HepG2 (cell line): ENCODE measurements around the gene DAPK3. TPM values are rescaled to one million over a fixed set of nuclear protein-coding genes. Genes with fewer than 3 reads are reported as not detected.

Source experiments
- CEBPG ChIP-seq: IDR thresholded peaks from 2 replicates; pipeline ENCODE4 v1.6.1; 2016
- CTCF ChIP-seq: sonication (generic); formaldehyde crosslinking; IDR thresholded peaks from 2 replicates; pipeline ENCODE4 v1.5.0; 2020; ENCODE audit warnings: mild to moderate bottlenecking, missing genetic modification reagents, moderate library complexity
- HNRNPK ChIP-seq: fragments of 200-400 bp; formaldehyde crosslinking; IDR thresholded peaks from 2 replicates; pipeline ENCODE4 v1.6.1; 2018; ENCODE audit warnings: low read length, low read depth, moderate library complexity, mild to moderate bottlenecking; ENCODE audit not compliant: poor library complexity, severe bottlenecking
- KLF15 ChIP-seq: sonication (generic); formaldehyde crosslinking; IDR thresholded peaks from 2 replicates; pipeline ENCODE4 v1.8.1; 2023; ENCODE audit warnings: borderline replicate concordance, mild to moderate bottlenecking, inconsistent platforms, missing genetic modification reagents, mixed read lengths
- MLXIP ChIP-seq: sonication (generic); formaldehyde crosslinking; IDR thresholded peaks from 2 replicates; pipeline ENCODE4 v1.9.0; 2021; ENCODE audit warnings: missing genetic modification reagents, borderline replicate concordance
- PAF1 ChIP-seq: IDR thresholded peaks from 2 replicates; pipeline ENCODE4 v1.6.1; 2016; ENCODE audit warnings: missing genetic modification reagents, missing compliant biosample characterization
- SAP130 ChIP-seq: IDR thresholded peaks from 2 replicates; pipeline ENCODE4 v1.6.1; 2016; ENCODE audit warnings: low read depth
- SNRNP70 ChIP-seq: fragments of 200-400 bp; formaldehyde crosslinking; IDR thresholded peaks from 2 replicates; pipeline ENCODE4 v1.6.1; 2017; ENCODE audit warnings: mild to moderate bottlenecking, low read depth, low read length, moderate library complexity
- SOX5 ChIP-seq: IDR thresholded peaks from 2 replicates; pipeline ENCODE4 v1.6.1; 2016; ENCODE audit warnings: borderline replicate concordance
- SRF ChIP-seq: IDR thresholded peaks from 2 replicates; pipeline ENCODE4 v1.6.1; 2011; ENCODE audit warnings: mild to moderate bottlenecking, low read depth, low read length, moderate library complexity
- ZNF275 ChIP-seq: sonication (generic); formaldehyde crosslinking; IDR thresholded peaks from 2 replicates; pipeline ENCODE4 v1.8.0; 2022; ENCODE audit warnings: missing genetic modification reagents, mild to moderate bottlenecking, inconsistent platforms, borderline replicate concordance
- ZNF460 ChIP-seq: sonication (generic); formaldehyde crosslinking; IDR thresholded peaks from 2 replicates; pipeline ENCODE4 v1.5.1; 2020; ENCODE audit warnings: missing genetic modification reagents, mild to moderate bottlenecking, borderline replicate concordance
- ZNF530 ChIP-seq: sonication (generic); formaldehyde crosslinking; IDR thresholded peaks from 2 replicates; pipeline ENCODE4 v1.5.0; 2020; ENCODE audit warnings: low read depth, mild to moderate bottlenecking, missing genetic modification reagents
- ZNF879 ChIP-seq: sonication (generic); formaldehyde crosslinking; IDR thresholded peaks from 2 replicates; pipeline ENCODE4 v1.8.1; 2023; ENCODE audit warnings: missing genetic modification reagents
- polyA plus RNA-seq, 8 experiments: library from polyadenylated mRNA; depleted of rRNA in 3 of 8; stranded (reverse) in 7 of 8; unstranded in 1 of 8; fragments of >200 nt; fragmentation: Illumina TruSeq in 4 of 8; extraction: Trizol in 4 of 8; gene quantifications; 2 replicates each; pipeline versions ENCODE4 v1.2.1 to v1.2.3, GENCODE V29; 2011 to 2016; ENCODE audit warnings: low read depth in 4 of 8, missing spikeins in 1 of 8, mixed read lengths in 1 of 8; ENCODE audit not compliant: insufficient read depth in 1 of 8
- total RNA-seq, 5 experiments: library from RNA; depleted of rRNA; stranded (reverse); fragments of >200 nt; fragmentation: Illumina TruSeq; extraction: Trizol; gene quantifications; 2 replicates each; pipeline ENCODE4 v1.2.3, GENCODE V29; 2016; ENCODE audit warnings: low read depth in 1 of 5
- TF ChIP-seq, protein P1 (sequence below): sonication (generic); formaldehyde crosslinking; IDR thresholded peaks from 2 replicates; pipeline ENCODE4 v1.5.0; 2020; ENCODE audit warnings: mild to moderate bottlenecking, missing genetic modification reagents
- TF ChIP-seq, protein P2 (sequence below): sonication (generic); formaldehyde crosslinking; IDR thresholded peaks from 2 replicates; pipeline ENCODE4 v1.5.0; 2020; ENCODE audit warnings: mild to moderate bottlenecking, missing genetic modification reagents, borderline replicate concordance

The DAPK3 gene
- total and polyA plus RNA-seq, 2 of the 13 experiments (the other 11 are each of a cell fraction or from before 2014, with no cell fraction given), result 30.5 to 37.3 TPM

- TF ChIP-seq MLXIP (CRISPR knock-in tag) (no peak), SAP130 (peak; percentile 87), SOX5 (CRISPR knock-in tag) (peak; percentile 29; the same call in 1 of the 2 replicates), ZNF879 (CRISPR knock-in tag) (no peak), PAF1 (CRISPR knock-in tag) (no peak), CEBPG (no peak), ZNF275 (CRISPR knock-in tag) (0 out of 2 replicates have a peak, but pooled peaks have one; percentile 10), KLF15 (CRISPR knock-in tag) (no peak), CTCF (CRISPR knock-in tag) (no peak), SNRNP70 (no peak), ZNF460 (CRISPR knock-in tag) (no peak), HNRNPK (no peak), SRF (peak; percentile 98), ZNF530 (no peak)
- TF ChIP-seq, protein P1, sequence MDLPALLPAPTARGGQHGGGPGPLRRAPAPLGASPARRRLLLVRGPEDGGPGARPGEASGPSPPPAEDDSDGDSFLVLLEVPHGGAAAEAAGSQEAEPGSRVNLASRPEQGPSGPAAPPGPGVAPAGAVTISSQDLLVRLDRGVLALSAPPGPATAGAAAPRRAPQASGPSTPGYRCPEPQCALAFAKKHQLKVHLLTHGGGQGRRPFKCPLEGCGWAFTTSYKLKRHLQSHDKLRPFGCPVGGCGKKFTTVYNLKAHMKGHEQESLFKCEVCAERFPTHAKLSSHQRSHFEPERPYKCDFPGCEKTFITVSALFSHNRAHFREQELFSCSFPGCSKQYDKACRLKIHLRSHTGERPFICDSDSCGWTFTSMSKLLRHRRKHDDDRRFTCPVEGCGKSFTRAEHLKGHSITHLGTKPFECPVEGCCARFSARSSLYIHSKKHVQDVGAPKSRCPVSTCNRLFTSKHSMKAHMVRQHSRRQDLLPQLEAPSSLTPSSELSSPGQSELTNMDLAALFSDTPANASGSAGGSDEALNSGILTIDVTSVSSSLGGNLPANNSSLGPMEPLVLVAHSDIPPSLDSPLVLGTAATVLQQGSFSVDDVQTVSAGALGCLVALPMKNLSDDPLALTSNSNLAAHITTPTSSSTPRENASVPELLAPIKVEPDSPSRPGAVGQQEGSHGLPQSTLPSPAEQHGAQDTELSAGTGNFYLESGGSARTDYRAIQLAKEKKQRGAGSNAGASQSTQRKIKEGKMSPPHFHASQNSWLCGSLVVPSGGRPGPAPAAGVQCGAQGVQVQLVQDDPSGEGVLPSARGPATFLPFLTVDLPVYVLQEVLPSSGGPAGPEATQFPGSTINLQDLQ (CRISPR knock-in tag), result no peak
- TF ChIP-seq, protein P2, sequence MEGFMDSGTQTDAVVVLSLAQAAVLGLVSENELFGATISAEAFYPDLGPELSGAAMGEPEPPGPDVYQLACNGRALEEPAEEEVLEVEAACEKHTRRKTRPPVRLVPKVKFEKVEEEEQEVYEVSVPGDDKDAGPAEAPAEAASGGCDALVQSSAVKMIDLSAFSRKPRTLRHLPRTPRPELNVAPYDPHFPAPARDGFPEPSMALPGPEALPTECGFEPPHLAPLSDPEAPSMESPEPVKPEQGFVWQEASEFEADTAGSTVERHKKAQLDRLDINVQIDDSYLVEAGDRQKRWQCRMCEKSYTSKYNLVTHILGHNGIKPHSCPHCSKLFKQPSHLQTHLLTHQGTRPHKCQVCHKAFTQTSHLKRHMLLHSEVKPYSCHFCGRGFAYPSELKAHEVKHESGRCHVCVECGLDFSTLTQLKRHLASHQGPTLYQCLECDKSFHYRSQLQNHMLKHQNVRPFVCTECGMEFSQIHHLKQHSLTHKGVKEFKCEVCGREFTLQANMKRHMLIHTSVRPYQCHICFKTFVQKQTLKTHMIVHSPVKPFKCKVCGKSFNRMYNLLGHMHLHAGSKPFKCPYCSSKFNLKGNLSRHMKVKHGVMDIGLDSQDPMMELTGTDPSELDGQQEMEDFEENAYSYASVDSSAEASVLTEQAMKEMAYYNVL (CRISPR knock-in tag), result no peak
These were observed 2.1 kb downstream of the DAPK3 start (continued) for GRCh38 chr19:3968556-3969434.
